Transverse colon (tissue), 4 donors: Measurements from ENCODE around the gene TLCD3A.

Source experiments
- POLR2A ChIP-seq: fragments of 450-650 bp; IDR thresholded peaks from one replicate; pipeline ENCODE4 v1.6.1; 2016; ENCODE audit warnings: antibody characterized with exemption, mild to moderate bottlenecking, moderate library complexity
- POLR2AphosphoS5 ChIP-seq, 3 donors: sonication (generic); formaldehyde crosslinking; IDR thresholded peaks; one replicate each; pipeline ENCODE4 v1.6.1; 2016; ENCODE audit warnings: antibody characterized with exemption in 3 of 3
- TF ChIP-seq, protein P1 (sequence below), 5 experiments: fragments of 200-600 bp in 3 of 5; fragments of 450-650 bp in 2 of 5; sonication (generic) in 3 of 5; IDR thresholded peaks; 1 replicate in 2 of 5; 2 replicates in 3 of 5; pipeline ENCODE4 v1.5.1; 2016 to 2017; ENCODE audit warnings: antibody characterized with exemption in 5 of 5, inconsistent platforms in 3 of 5, mild to moderate bottlenecking in 2 of 5, moderate library complexity in 1 of 5

- TF ChIP-seq, protein P1, sequence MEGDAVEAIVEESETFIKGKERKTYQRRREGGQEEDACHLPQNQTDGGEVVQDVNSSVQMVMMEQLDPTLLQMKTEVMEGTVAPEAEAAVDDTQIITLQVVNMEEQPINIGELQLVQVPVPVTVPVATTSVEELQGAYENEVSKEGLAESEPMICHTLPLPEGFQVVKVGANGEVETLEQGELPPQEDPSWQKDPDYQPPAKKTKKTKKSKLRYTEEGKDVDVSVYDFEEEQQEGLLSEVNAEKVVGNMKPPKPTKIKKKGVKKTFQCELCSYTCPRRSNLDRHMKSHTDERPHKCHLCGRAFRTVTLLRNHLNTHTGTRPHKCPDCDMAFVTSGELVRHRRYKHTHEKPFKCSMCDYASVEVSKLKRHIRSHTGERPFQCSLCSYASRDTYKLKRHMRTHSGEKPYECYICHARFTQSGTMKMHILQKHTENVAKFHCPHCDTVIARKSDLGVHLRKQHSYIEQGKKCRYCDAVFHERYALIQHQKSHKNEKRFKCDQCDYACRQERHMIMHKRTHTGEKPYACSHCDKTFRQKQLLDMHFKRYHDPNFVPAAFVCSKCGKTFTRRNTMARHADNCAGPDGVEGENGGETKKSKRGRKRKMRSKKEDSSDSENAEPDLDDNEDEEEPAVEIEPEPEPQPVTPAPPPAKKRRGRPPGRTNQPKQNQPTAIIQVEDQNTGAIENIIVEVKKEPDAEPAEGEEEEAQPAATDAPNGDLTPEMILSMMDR (IDR thresholded peaks at IDR 0.05) = no peak
- TF ChIP-seq POLR2AphosphoS5 (IDR thresholded peaks at IDR 0.05) (no peak), POLR2A (no peak)
Observed at GRCh38 chr17:690361-690760, 42.0 kb upstream of the TLCD3A start.
